Mesodermal cell (in vitro differentiated cells): ENCODE data around the gene CDKL5.
A peak's percentile ranks its signal among the peaks of the same experiment; 100 is the strongest.

Source experiments
- H3K27ac ChIP-seq: 2 replicates; pipeline ENCODE4 v1.7.0; 2013; ENCODE audit warnings: mild to moderate bottlenecking, low read depth, low read length, moderate library complexity; ENCODE audit not compliant: severe bottlenecking
- H3K36me3 ChIP-seq: 2 replicates; pipeline ENCODE4 v1.7.1; 2013; ENCODE audit warnings: mild to moderate bottlenecking, low read length, moderate library complexity; ENCODE audit not compliant: control insufficient read depth, insufficient read depth
- H3K4me1 ChIP-seq: one replicate; pipeline ENCODE4 v1.7.1; 2013; ENCODE audit warnings: mild to moderate bottlenecking, low read length; ENCODE audit not compliant: insufficient read depth, control insufficient read depth, poor library complexity, severe bottlenecking
- H3K4me3 ChIP-seq: 2 replicates; pipeline ENCODE4 v1.7.0; 2013; ENCODE audit warnings: low read length, control low read depth, mild to moderate bottlenecking; ENCODE audit not compliant: insufficient read depth, poor library complexity, severe bottlenecking; ENCODE audit errors: extremely low read depth
- H3K9me3 ChIP-seq: 2 replicates; pipeline ENCODE4 v1.7.1; 2013; ENCODE audit warnings: mild to moderate bottlenecking, low read length, moderate library complexity; ENCODE audit not compliant: control insufficient read depth
- WGBS, 2 experiments: methylation state at CpG; one replicate each; pipeline ENCODE4 v1.1.5; 2013; ENCODE audit warnings: missing lambda C conversion rate in 2 of 2; ENCODE audit not compliant: insufficient coverage in 2 of 2; 5-methylcytosine and 5-hydroxymethylcytosine counted together

The CDKL5 gene

DNA sequence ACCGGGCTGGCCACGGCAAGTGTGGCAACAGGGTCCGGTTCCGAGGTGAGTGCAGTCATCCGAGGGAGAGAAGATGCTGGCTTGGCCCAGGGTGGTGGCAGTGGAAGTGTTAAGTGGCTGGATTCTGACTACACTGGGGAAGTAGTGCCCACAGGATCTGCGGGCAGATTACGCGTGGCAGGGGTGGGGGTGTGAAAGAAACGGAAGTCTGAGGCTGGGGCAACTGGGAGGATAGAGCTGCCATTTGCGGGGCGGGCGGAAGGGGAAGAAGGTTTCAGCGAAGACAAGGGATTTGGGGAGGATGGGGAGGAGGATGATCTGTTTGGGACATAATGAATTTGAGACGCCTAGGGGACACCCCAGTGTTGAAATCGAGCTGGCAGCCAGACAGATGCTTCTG lies 241.2 kb downstream of the CDKL5 start:
- no peak overlapping the region for H3K4me3 ChIP-seq
- 100% methylated on average over 5 of the region's 15 CpGs; no CpG with 5 or more reads in 1 of the 2 experiments for WGBS, 2 experiments
- H3K9me3 ChIP-seq = no peaks in the 10 kb centered on the region
- no peaks in the 10 kb centered on the region for H3K36me3 ChIP-seq
- H3K4me1 ChIP-seq = no peaks in the 10 kb centered on the region
- no peak overlapping the region for H3K27ac ChIP-seq

DNA sequence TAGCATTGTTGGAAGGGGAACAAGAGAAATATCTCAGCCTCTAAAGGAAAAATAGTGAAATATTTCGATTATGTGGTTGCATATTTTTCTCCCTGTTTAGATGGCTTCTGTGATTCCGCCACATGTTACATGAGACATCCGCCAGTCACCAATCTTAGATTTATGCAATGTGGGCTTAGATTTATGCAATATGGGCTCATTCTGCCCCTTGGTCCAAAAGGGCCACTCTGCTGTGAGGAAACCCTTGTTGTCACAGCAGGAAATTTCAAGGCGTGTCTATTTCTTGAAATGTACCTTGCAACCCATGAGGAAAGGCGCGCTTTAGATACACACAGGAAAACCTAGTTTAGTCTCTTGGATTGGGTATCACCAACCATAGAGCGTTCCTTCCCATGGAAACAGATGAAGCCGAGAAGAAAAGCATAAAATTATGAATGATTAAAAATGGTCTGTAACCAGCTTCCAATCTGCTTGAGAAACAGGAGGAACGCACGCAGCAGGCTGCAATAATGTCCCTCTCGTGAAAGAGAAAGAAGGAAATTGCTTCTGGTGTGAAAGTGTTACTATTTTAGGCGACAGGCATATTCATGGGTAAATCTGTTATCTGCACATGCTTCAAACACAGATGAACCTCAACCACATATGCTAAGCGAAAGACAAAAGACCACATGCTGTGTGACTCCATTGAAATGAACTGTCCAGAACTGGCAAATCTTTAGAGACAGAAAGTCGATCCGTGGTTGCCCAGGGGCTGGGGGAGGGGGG lies 242.8 kb downstream of the CDKL5 start:
- Histone ChIP-seq H3K4me3 (no peak overlapping the region), H3K9me3 (no peaks in the 10 kb centered on the region), H3K27ac (no peak overlapping the region), H3K36me3 (no peaks in the 10 kb centered on the region), H3K4me1 (no peaks in the 10 kb centered on the region)
- WGBS, 2 experiments = 100% methylated on average over 1 to 2 of the region's 15 CpGs

DNA sequence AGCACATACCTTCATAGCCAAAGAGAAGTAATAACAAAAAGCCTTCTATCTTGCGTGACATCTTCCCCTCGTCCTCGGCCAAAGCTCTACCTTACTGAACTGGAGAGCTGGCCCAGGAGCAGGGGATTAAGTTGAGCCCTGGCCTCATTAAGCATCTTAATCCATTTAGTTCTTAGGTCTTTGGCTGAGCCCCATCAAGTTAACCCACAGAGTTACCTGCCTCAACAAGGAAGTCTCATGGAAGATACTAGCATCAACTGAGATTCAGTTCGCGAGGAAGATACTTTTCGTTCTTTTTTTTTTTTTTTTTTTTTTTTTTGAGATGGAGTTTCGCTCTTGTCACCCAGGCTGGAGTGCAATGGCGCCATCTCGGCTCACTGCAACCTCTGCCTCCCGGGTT lies 246.6 kb downstream of the CDKL5 start, which contains the start of gene RS1:
TSS of gene RS1 (minus strand) at position 101 of the 400 bp plus-strand sequence. CDS start at position 61, 40 bp downstream.
- WGBS, 2 experiments = 94% methylated on average over 3 of the region's 10 CpGs; no CpG with 5 or more reads in 1 of the 2 experiments
- no peak within 1 kb of the TSS for H3K4me3 ChIP-seq

DNA sequence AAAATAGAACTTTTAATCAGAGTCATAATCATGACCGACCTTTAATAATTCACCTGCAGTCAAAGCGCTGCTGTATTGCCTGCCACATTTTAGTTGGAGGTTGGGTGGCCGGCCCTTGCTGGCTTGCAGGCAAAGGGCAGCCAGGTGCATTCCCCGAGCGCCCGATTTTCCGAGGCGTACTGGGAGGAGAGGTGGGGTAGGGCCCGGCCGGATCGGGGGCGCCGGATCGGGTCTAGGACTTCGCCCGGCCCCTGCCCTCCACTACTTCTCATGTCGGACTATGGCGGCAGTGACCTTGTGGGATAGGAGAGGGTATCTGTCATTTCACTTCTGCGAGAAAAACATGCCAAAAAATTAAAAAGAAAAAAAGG lies 249.0 kb downstream of the CDKL5 start:
- no peak overlapping the region for H3K27ac ChIP-seq
- H3K4me3 ChIP-seq = peak overlapping the region; percentile 47
- no peaks in the 10 kb centered on the region for H3K9me3 ChIP-seq
- no CpG with 5 or more reads among the region's 19 CpGs for WGBS, 2 experiments
- H3K36me3 ChIP-seq = no peaks in the 10 kb centered on the region
- no peaks in the 10 kb centered on the region for H3K4me1 ChIP-seq

More for the DNA sequence above, 246.6 kb downstream of the CDKL5 start, which contains the start of gene RS1:
- no peaks in the 10 kb centered on the region for H3K4me1 ChIP-seq
- no peak within 1 kb of the TSS for H3K27ac ChIP-seq
- H3K36me3 ChIP-seq = no peaks in the 10 kb centered on the region
- no peaks in the 10 kb centered on the region for H3K9me3 ChIP-seq

DNA sequence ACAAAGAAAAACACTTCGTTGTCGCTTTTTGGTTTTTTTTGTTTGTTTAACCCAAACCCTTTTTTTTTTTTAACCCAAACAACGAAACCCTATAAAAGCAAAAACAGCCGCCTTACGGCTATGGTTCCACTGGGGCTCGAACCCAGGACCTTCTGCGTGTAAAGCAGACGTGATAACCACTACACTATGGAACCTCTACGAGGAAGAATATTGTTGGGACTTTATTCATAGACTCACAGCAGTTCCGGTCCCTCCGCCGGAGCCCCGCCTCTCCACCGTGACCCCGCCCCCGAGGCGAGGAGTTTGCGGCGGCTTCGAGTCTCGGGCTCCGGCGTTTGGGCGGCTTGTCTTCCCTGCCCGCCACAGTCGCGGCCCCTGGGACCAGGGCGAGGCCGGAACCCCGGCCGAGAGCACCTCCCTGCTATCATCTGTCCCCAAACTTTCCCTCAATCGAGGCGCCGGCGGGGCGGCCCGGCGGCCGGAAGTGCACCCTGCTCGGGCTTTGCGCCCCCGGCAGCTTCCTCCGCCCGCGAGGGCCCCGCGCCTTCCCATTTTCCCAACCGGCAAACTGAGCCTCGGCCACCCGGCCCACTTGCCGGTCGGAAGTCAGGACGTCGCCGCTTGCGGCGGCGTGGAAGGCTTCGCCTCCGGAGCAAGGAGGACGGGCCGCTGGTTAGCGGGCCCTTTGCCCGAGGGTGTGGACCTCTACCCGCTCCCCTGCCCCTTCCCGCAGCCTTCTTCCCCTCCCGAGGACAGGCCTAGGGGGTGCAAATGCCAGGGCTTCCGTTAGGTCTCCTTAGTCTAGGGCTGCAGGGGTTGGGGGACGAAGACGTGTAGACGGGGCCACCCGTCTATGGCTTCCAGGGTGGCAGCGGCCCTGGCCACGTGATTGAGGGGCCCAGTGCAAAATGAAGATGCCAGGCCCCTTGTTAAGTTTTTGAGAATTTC lies 249.7 kb downstream of the CDKL5 start:
- no peaks in the 10 kb centered on the region for H3K9me3 ChIP-seq
- WGBS, 2 experiments = 23 to 29% methylated on average over 5 to 24 of the region's 74 CpGs
- no peaks in the 10 kb centered on the region for H3K36me3 ChIP-seq
- H3K4me1 ChIP-seq = no peaks in the 10 kb centered on the region
- no peak overlapping the region for H3K27ac ChIP-seq
- H3K4me3 ChIP-seq = peak overlapping the region; percentile 47

DNA sequence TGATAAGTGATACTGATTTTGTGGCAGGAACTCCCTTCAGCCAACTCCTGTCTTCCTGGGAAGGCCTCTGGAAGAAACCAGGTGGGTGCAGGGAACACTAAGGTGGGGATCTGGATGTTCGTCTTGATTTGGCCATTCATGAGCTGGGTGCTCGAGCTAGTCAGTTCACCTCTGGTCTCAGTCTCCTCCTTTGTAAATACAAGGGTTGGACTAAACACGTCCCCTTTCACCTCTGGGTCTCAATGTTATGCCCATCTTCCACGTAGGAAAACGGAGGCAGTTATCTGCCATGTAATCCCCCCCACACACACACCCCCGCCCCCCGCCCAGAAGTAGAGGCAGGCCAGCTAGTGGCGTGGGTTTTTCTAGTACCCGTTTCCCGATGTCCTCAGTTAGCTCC lies 250.6 kb downstream of the CDKL5 start:
- WGBS, 2 experiments = 93 to 100% methylated on average over 2 to 5 of the region's 10 CpGs
- Histone ChIP-seq H3K27ac (no peak overlapping the region), H3K36me3 (no peaks in the 10 kb centered on the region), H3K4me3 (no peak overlapping the region), H3K4me1 (no peaks in the 10 kb centered on the region), H3K9me3 (no peaks in the 10 kb centered on the region)

DNA sequence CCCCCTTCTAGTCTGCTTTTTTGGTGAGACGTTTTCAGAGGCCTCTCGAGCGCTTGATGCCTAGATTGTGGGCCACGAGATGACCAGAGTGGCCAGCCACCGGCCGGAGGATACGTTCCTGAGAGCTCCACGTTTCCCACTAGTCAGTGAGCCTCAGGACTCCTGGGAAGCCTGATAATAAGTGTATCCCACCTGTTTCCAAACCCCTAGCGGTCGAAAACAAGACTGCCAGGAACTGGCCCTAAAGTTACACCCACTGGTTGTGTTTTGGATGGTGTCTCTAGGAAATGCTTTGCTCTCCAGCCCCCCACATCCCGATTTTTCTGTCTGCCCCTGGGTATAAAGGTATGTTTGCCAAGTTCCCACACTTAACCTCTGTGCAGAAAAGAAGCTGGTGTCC lies 251.1 kb downstream of the CDKL5 start:
- Histone ChIP-seq H3K4me1 (no peaks in the 10 kb centered on the region), H3K9me3 (no peaks in the 10 kb centered on the region), H3K4me3 (no peak overlapping the region), H3K36me3 (no peaks in the 10 kb centered on the region), H3K27ac (no peak overlapping the region)
- 67 to 73% methylated on average over 4 to 7 of the region's 11 CpGs for WGBS, 2 experiments

DNA sequence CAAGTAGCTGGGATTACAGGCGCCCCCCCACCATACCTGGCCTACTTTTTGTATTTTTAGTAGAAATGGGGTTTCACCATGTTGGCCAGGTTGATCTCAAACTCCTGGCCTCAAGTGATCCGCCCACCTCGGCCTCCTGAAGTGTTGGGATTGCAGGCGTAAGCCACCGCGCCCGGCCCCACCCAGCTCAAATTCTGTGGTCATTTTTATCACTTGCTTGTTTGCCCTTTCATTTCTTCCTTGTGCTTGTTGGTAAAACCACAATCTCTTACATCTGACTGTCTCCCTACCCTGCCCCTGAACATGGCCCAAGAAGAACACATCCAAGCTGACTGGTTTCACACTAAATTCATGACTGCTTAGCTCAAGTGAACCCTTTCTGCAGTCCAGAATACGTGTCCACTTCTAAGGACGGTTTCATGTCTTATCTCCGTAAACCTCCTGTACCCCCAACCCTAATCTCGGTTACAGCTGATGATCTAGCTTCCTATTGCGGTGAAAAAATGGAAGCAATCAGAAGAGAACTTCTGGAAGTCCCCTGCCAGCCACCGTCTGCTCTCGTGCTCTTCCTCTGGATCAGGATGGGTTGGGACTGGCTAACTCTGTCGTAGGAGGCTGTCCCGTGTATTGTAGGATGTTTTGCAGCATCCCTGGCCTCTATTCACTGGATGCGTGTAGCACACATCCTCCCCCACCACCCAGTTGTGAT lies 251.9 kb downstream of the CDKL5 start:
- H3K4me3 ChIP-seq = no peak overlapping the region
- WGBS, 2 experiments = 90 to 97% methylated on average over 4 to 6 of the region's 17 CpGs
- H3K36me3 ChIP-seq = no peaks in the 10 kb centered on the region
- no peaks in the 10 kb centered on the region for H3K9me3 ChIP-seq
- H3K4me1 ChIP-seq = no peaks in the 10 kb centered on the region
- H3K27ac ChIP-seq = no peak overlapping the region

DNA sequence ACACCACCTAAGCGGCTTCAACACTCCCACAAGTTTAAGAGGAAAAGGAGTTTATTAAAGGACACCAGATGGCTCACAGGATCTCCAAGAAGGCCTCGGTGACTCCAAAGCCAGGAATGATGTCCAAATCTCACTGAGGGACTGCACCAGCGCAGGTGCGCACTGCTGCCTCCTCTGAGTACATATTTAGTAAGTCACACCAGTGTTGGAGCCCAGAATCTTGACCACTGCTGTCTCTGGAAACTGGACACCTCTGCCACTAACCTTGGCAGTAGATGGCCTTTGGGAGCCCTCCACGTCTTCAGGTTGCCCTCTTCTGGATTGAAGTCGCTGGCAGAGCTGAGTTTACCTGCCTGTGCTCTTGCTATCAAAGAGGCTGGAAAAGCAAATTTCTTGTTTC lies 256.6 kb downstream of the CDKL5 start:
- no peaks in the 10 kb centered on the region for H3K36me3 ChIP-seq
- no peaks in the 10 kb centered on the region for H3K9me3 ChIP-seq
- WGBS, 2 experiments = 90 to 95% methylated on average over 2 to 3 of the region's 6 CpGs
- H3K4me1 ChIP-seq = no peaks in the 10 kb centered on the region
- no peak overlapping the region for H3K4me3 ChIP-seq
- no peak overlapping the region for H3K27ac ChIP-seq

DNA sequence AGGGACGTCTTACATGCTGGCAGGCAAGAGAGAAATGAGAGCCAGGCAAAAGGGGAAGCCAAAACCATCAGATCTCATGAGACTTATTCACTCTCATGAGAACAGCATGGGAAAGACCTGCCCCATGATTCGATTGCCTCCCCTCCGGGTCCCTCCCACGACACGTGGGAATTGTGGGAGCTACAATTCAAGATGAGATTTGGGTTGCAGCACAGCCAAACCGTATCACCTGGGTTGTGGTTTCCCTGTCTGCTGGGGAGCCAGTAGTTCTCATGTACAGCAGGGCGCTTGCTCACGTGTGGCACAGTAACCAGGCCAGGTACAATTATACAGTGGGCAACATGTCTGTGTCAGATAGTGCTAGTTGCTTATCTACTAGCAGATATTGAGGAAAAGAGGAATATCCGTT lies 257.6 kb downstream of the CDKL5 start:
- H3K27ac ChIP-seq = no peak overlapping the region
- no peaks in the 10 kb centered on the region for H3K9me3 ChIP-seq
- H3K36me3 ChIP-seq = no peaks in the 10 kb centered on the region
- H3K4me3 ChIP-seq = no peak overlapping the region
- H3K4me1 ChIP-seq = no peaks in the 10 kb centered on the region
- WGBS, 2 experiments = 83 to 97% methylated on average over 4 to 7 of the region's 9 CpGs
